ENCODE results near the gene S100A10.

The S100A10 gene

GRCh38 chr1:151991663-151992302 lies 1.9 kb downstream of the S100A10 start:
- Histone ChIP-seq H3K9me3 (ENCODE audit: insufficient read depth, low read length) (no peaks in the 10 kb centered on the region), H3K4me1 (ENCODE audit: insufficient read depth, insufficient read length) (peaks cover 6% of the 10 kb centered on the region), H3K4me3 (ENCODE audit: insufficient read length, low read depth) (peak overlapping the region; percentile 92), H3K36me3 (ENCODE audit: insufficient read depth, insufficient read length, low read length) (peaks cover 32% of the 10 kb centered on the region), H3K9ac (ENCODE audit: insufficient read length, low read depth) (peak overlapping the region; percentile 96), H3K27me3 (ENCODE audit: insufficient read depth, insufficient read length) (peaks cover 5% of the 10 kb centered on the region)
- DNase-seq (ENCODE audit: low read depth, low spot score) = no peak
- no peak for TF ChIP-seq SUZ12 (IDR thresholded peaks at IDR 0.05; ENCODE audit: extremely low read depth, insufficient read depth, insufficient read length)

- Histone ChIP-seq H3K9ac (ENCODE audit: insufficient read length, low read depth) (no peak overlapping the region), H3K9me3 (ENCODE audit: insufficient read depth, low read length) (no peaks in the 10 kb centered on the region), H3K4me1 (ENCODE audit: insufficient read depth, insufficient read length) (peaks cover 6% of the 10 kb centered on the region), H3K36me3 (ENCODE audit: insufficient read depth, insufficient read length, low read length) (peaks cover 42% of the 10 kb centered on the region), H3K27me3 (ENCODE audit: insufficient read depth, insufficient read length) (peaks cover 5% of the 10 kb centered on the region), H3K4me3 (ENCODE audit: insufficient read length, low read depth) (no peak overlapping the region)
- TF ChIP-seq SUZ12 (IDR thresholded peaks at IDR 0.05; ENCODE audit: extremely low read depth, insufficient read depth, insufficient read length) (no peak), YY1 (IDR thresholded peaks at IDR 0.05; ENCODE audit: insufficient read depth, insufficient read length) (no peak), ZNF274 (IDR thresholded peaks at IDR 0.05; ENCODE audit: low read depth, low read length) (no peak)
- DNase-seq (ENCODE audit: low read depth, low spot score) = no peak
These were observed 2.8 kb downstream of the S100A10 start for GRCh38 chr1:151990856-151991198.

GRCh38 chr1:151990058-151990855 lies 3.4 kb downstream of the S100A10 start:
- no peak overlapping the region for H3K4me3 ChIP-seq (ENCODE audit: insufficient read length, low read depth)
- peaks cover 47% of the 10 kb centered on the region for H3K36me3 ChIP-seq (ENCODE audit: insufficient read depth, insufficient read length, low read length)
- H3K9me3 ChIP-seq (ENCODE audit: insufficient read depth, low read length) = no peaks in the 10 kb centered on the region
- TF ChIP-seq YY1 (IDR thresholded peaks at IDR 0.05; ENCODE audit: insufficient read depth, insufficient read length) (no peak), SUZ12 (IDR thresholded peaks at IDR 0.05; ENCODE audit: extremely low read depth, insufficient read depth, insufficient read length) (no peak), ZNF274 (IDR thresholded peaks at IDR 0.05; ENCODE audit: low read depth, low read length) (no peak)
- H3K9ac ChIP-seq (ENCODE audit: insufficient read length, low read depth) = no peak overlapping the region
- DNase-seq (ENCODE audit: low read depth, low spot score) = no peak
- peaks cover 6% of the 10 kb centered on the region for H3K4me1 ChIP-seq (ENCODE audit: insufficient read depth, insufficient read length)
- peaks cover 5% of the 10 kb centered on the region for H3K27me3 ChIP-seq (ENCODE audit: insufficient read depth, insufficient read length)

GRCh38 chr1:151989211-151989862 lies 4.3 kb downstream of the S100A10 start:
- H3K4me3 ChIP-seq (ENCODE audit: insufficient read length, low read depth) = no peak overlapping the region
- H3K9ac ChIP-seq (ENCODE audit: insufficient read length, low read depth) = no peak overlapping the region
- H3K9me3 ChIP-seq (ENCODE audit: insufficient read depth, low read length) = no peaks in the 10 kb centered on the region
- peaks cover 6% of the 10 kb centered on the region for H3K4me1 ChIP-seq (ENCODE audit: insufficient read depth, insufficient read length)
- TF ChIP-seq YY1 (IDR thresholded peaks at IDR 0.05; ENCODE audit: insufficient read depth, insufficient read length) (no peak), SUZ12 (IDR thresholded peaks at IDR 0.05; ENCODE audit: extremely low read depth, insufficient read depth, insufficient read length) (no peak), ZNF274 (IDR thresholded peaks at IDR 0.05; ENCODE audit: low read depth, low read length) (no peak)
- no peak for DNase-seq (ENCODE audit: low read depth, low spot score)
- H3K36me3 ChIP-seq (ENCODE audit: insufficient read depth, insufficient read length, low read length) = peaks cover 57% of the 10 kb centered on the region
- peaks cover 5% of the 10 kb centered on the region for H3K27me3 ChIP-seq (ENCODE audit: insufficient read depth, insufficient read length)

GRCh38 chr1:151988405-151988923 lies 5.2 kb downstream of the S100A10 start:
- TF ChIP-seq ZNF274 (IDR thresholded peaks at IDR 0.05; ENCODE audit: low read depth, low read length) = no peak
- TF ChIP-seq YY1 (IDR thresholded peaks at IDR 0.05; ENCODE audit: insufficient read depth, insufficient read length) = no peak
- no peak for TF ChIP-seq SUZ12 (IDR thresholded peaks at IDR 0.05; ENCODE audit: extremely low read depth, insufficient read depth, insufficient read length)
- Histone ChIP-seq H3K27me3 (ENCODE audit: insufficient read depth, insufficient read length) (peaks cover 5% of the 10 kb centered on the region), H3K9ac (ENCODE audit: insufficient read length, low read depth) (no peak overlapping the region), H3K4me3 (ENCODE audit: insufficient read length, low read depth) (no peak overlapping the region), H3K36me3 (ENCODE audit: insufficient read depth, insufficient read length, low read length) (peaks cover 65% of the 10 kb centered on the region), H3K9me3 (ENCODE audit: insufficient read depth, low read length) (no peaks in the 10 kb centered on the region), H3K4me1 (ENCODE audit: insufficient read depth, insufficient read length) (peaks cover 6% of the 10 kb centered on the region)
- no peak for DNase-seq (ENCODE audit: low read depth, low spot score)

- no peak for TF ChIP-seq ZNF274 (IDR thresholded peaks at IDR 0.05; ENCODE audit: low read depth, low read length)
- no peak for TF ChIP-seq YY1 (IDR thresholded peaks at IDR 0.05; ENCODE audit: insufficient read depth, insufficient read length)
- TF ChIP-seq SUZ12 (IDR thresholded peaks at IDR 0.05; ENCODE audit: extremely low read depth, insufficient read depth, insufficient read length) = no peak
- no peak for DNase-seq (ENCODE audit: low read depth, low spot score)
- Histone ChIP-seq H3K4me3 (ENCODE audit: insufficient read length, low read depth) (no peak overlapping the region), H3K9ac (ENCODE audit: insufficient read length, low read depth) (no peak overlapping the region), H3K9me3 (ENCODE audit: insufficient read depth, low read length) (no peaks in the 10 kb centered on the region), H3K36me3 (ENCODE audit: insufficient read depth, insufficient read length, low read length) (peaks cover 75% of the 10 kb centered on the region), H3K4me1 (ENCODE audit: insufficient read depth, insufficient read length) (peaks cover 6% of the 10 kb centered on the region), H3K27me3 (ENCODE audit: insufficient read depth, insufficient read length) (peaks cover 1% of the 10 kb centered on the region)
These were observed 7.0 kb downstream of the S100A10 start for GRCh38 chr1:151986501-151987190.

Measured in NT2/D1 (cell line).